Urinary bladder (tissue), 4 donors: ENCODE results near the gene MAP2K5. TPM values are rescaled to one million over a fixed set of nuclear protein-coding genes. Genes with fewer than 3 reads are reported as not detected.
"Not testable (repeated sequence)": the region's sequence is repeated elsewhere in the genome, so short reads cannot be mapped to it uniquely, and the experiment has no call there.

Source experiments
- DNase-seq: peaks from one replicate; pipeline ENCODE4 v3.0.0-alpha.2; 2015; ENCODE audit errors: extremely low spot score
- H3K27ac ChIP-seq: one replicate; pipeline ENCODE4 v1.5.1; 2013; ENCODE audit warnings: low read depth, mild to moderate bottlenecking, moderate library complexity
- H3K36me3 ChIP-seq: one replicate; pipeline ENCODE4 v1.6.1; 2013; ENCODE audit warnings: mild to moderate bottlenecking, moderate library complexity; ENCODE audit not compliant: insufficient read depth
- H3K4me1 ChIP-seq: one replicate; pipeline ENCODE4 v1.6.1; 2013; ENCODE audit warnings: mild to moderate bottlenecking, moderate library complexity; ENCODE audit not compliant: insufficient read depth
- H3K4me3 ChIP-seq: one replicate; pipeline ENCODE4 v1.5.1; 2013; ENCODE audit warnings: low read depth, low read length
- WGBS: extraction: QIAGEN DNeasy Blood & Tissue Kit; methylation state at CpG from one replicate; pipeline ENCODE4 v1.1.7; 2013; 5-methylcytosine and 5-hydroxymethylcytosine counted together
- polyA plus RNA-seq: library from polyadenylated mRNA; stranded (reverse); fragments of 200-250 nt; gene quantifications from one replicate; pipeline ENCODE4 v1.2.3, GENCODE V29; 2013
- total RNA-seq: library from RNA; depleted of rRNA; stranded (reverse); fragments of >200 nt; gene quantifications from one replicate; pipeline ENCODE4 v1.2.3, GENCODE V29; 2014
- donor health status: healthy with polysubstance abuse.
- donor health status: healthy.

MAP2K5 gene
- total and polyA plus RNA-seq, 2 donors, result 15.4 to 17.3 TPM

- Histone ChIP-seq H3K4me1 (no peaks in the 10 kb centered on the region), H3K36me3 (no peaks in the 10 kb centered on the region)
- WGBS, result 95% methylated on average over 3 of the region's 3 CpGs
Measured at GRCh38 chr15:67607959-67608637, 65.6 kb downstream of the MAP2K5 start.

GRCh38 chr15:67608638-67608959, 66.1 kb downstream of the MAP2K5 start:
- Histone ChIP-seq H3K4me3 (no peak overlapping the region), H3K36me3 (no peaks in the 10 kb centered on the region), H3K4me1 (no peaks in the 10 kb centered on the region), H3K27ac (no peak overlapping the region)
- WGBS, result 97% methylated on average over 2 of the region's 2 CpGs
- DNase-seq, result no peak

More at GRCh38 chr15:67607959-67608637, 65.6 kb downstream of the MAP2K5 start:
- H3K4me3 ChIP-seq, result no peak overlapping the region
- no peak overlapping the region for H3K27ac ChIP-seq
- no peak for DNase-seq

GRCh38 chr15:67611370-67612369, 69.2 kb downstream of the MAP2K5 start:
- WGBS, result 51% methylated on average over 6 of the region's 6 CpGs
- Histone ChIP-seq H3K4me1 (no peaks in the 10 kb centered on the region), H3K36me3 (no peaks in the 10 kb centered on the region), H3K27ac (no peak overlapping the region), H3K4me3 (no peak overlapping the region)
- DNase-seq, result no peak

- Histone ChIP-seq H3K4me1 (no peaks in the 10 kb centered on the region), H3K27ac (no peak overlapping the region), H3K4me3 (no peak overlapping the region), H3K36me3 (no peaks in the 10 kb centered on the region)
- WGBS, result 40% methylated on average over 1 of the region's 1 CpG
- DNase-seq, result no peak
Measured at GRCh38 chr15:67613211-67613610, 70.7 kb downstream of the MAP2K5 start.

- WGBS, result 78% methylated on average over 3 of the region's 3 CpGs
Measured at GRCh38 chr15:67613708-67614107, 71.2 kb downstream of the MAP2K5 start.

GRCh38 chr15:67615131-67615534, 72.6 kb downstream of the MAP2K5 start:
- not testable (repeated sequence) for DNase-seq, H3K27ac ChIP-seq, H3K4me3 ChIP-seq, H3K4me1 ChIP-seq, H3K36me3 ChIP-seq
- 63% methylated on average over 6 of the region's 6 CpGs for WGBS

More at GRCh38 chr15:67613708-67614107, 71.2 kb downstream of the MAP2K5 start:
- H3K4me1 ChIP-seq, result no peaks in the 10 kb centered on the region
- no peak overlapping the region for H3K4me3 ChIP-seq
- no peak for DNase-seq
- no peaks in the 10 kb centered on the region for H3K36me3 ChIP-seq
- H3K27ac ChIP-seq, result no peak overlapping the region

GRCh38 chr15:67618297-67618696, 75.8 kb downstream of the MAP2K5 start:
- DNase-seq, result no peak
- no peak overlapping the region for H3K4me3 ChIP-seq
- no peaks in the 10 kb centered on the region for H3K36me3 ChIP-seq
- H3K4me1 ChIP-seq, result no peaks in the 10 kb centered on the region
- WGBS, result 77% methylated on average over 4 of the region's 4 CpGs
- no peak overlapping the region for H3K27ac ChIP-seq

GRCh38 chr15:67622110-67622509, 79.6 kb downstream of the MAP2K5 start:
- no peak overlapping the region for H3K4me3 ChIP-seq
- no peaks in the 10 kb centered on the region for H3K36me3 ChIP-seq
- WGBS, result 94% methylated on average over 2 of the region's 2 CpGs
- DNase-seq, result no peak
- no peak overlapping the region for H3K27ac ChIP-seq
- H3K4me1 ChIP-seq, result no peaks in the 10 kb centered on the region

- Histone ChIP-seq H3K4me3 (no peak overlapping the region), H3K36me3 (peaks cover under 1% of the 10 kb centered on the region), H3K27ac (no peak overlapping the region), H3K4me1 (no peaks in the 10 kb centered on the region)
- DNase-seq, result no peak
- WGBS, result 92% methylated on average over 3 of the region's 3 CpGs
Measured at GRCh38 chr15:67632261-67632660, 89.8 kb downstream of the MAP2K5 start.

GRCh38 chr15:67635950-67636349, 93.4 kb downstream of the MAP2K5 start:
- not testable (repeated sequence) for H3K36me3 ChIP-seq, H3K27ac ChIP-seq, H3K4me1 ChIP-seq, DNase-seq, H3K4me3 ChIP-seq
- 88% methylated on average over 11 of the region's 11 CpGs for WGBS

- WGBS, result 85% methylated on average over 6 of the region's 6 CpGs
- Histone ChIP-seq H3K27ac (no peak overlapping the region), H3K36me3 (peaks cover 3% of the 10 kb centered on the region), H3K4me1 (no peaks in the 10 kb centered on the region), H3K4me3 (no peak overlapping the region)
- DNase-seq, result no peak
Measured at GRCh38 chr15:67639591-67639990, 97.1 kb downstream of the MAP2K5 start.

- Histone ChIP-seq H3K27ac (no peak overlapping the region), H3K4me3 (no peak overlapping the region), H3K4me1 (no peaks in the 10 kb centered on the region), H3K36me3 (peaks cover 3% of the 10 kb centered on the region)
- DNase-seq, result no peak
- 73% methylated on average over 3 of the region's 3 CpGs for WGBS
Measured at GRCh38 chr15:67641453-67641852, 99.0 kb downstream of the MAP2K5 start.

GRCh38 chr15:67646847-67647246, 104.3 kb downstream of the MAP2K5 start:
- Histone ChIP-seq H3K36me3 (no peaks in the 10 kb centered on the region), H3K4me3 (no peak overlapping the region), H3K27ac (no peak overlapping the region), H3K4me1 (no peaks in the 10 kb centered on the region)
- WGBS, result 68% methylated on average over 2 of the region's 2 CpGs
- no peak for DNase-seq

GRCh38 chr15:67652586-67652985, 110.1 kb downstream of the MAP2K5 start:
- Histone ChIP-seq H3K36me3 (no peaks in the 10 kb centered on the region), H3K4me1 (no peaks in the 10 kb centered on the region), H3K27ac (no peak overlapping the region), H3K4me3 (no peak overlapping the region)
- WGBS, result 98% methylated on average over 2 of the region's 2 CpGs
- DNase-seq, result no peak
